ENCODE results near the gene PIGZ. TPM values are rescaled to one million over a fixed set of nuclear protein-coding genes. Genes with fewer than 3 reads are reported as not detected.
A peak's percentile ranks its signal among the peaks of the same experiment; 100 is the strongest.

The PIGZ gene
- 0.15 and 0.29 TPM in 2 replicates for total RNA-seq (2021)
- long read RNA-seq: 0 reads

- Mint-ChIP-seq H3K4me3 (peak within 1 kb of the TSS; percentile 52 to 80), H3K27ac (no peak within 1 kb of the TSS), H3K4me1 (peaks cover 3 to 13% of the 10 kb centered on the region in 2 experiments; a peak in 3 of 4 replicates), H3K27me3 (ENCODE audit: low read depth) (peaks cover 72% of the 10 kb centered on the region), H3K9me3 (peaks cover 11 to 17% of the 10 kb centered on the region in 2 experiments), H3K36me3 (ENCODE audit: insufficient read depth in 1 of 3, low read depth in 3 of 3) (peaks cover 0 to 8% (median 4%) of the 10 kb centered on the region in 3 experiments; a peak in 2 of 7 replicates)
- Histone ChIP-seq H2BK20ac (ENCODE audit: low read depth, low read length, poor library complexity, severe bottlenecking) (no peak within 1 kb of the TSS), H4K5ac (ENCODE audit: insufficient read length, low read depth, low read length) (no peak within 1 kb of the TSS), H3K4ac (ENCODE audit: low read depth, low read length) (no peak within 1 kb of the TSS), H2AFZ (ENCODE audit: low read length) (no peak within 1 kb of the TSS), H3K56ac (ENCODE audit: insufficient read length, low read depth, low read length) (no peak within 1 kb of the TSS), H3K18ac (ENCODE audit: insufficient read length, low read depth, low read length) (no peak within 1 kb of the TSS), H3K9me3 (ENCODE audit: control insufficient read depth, low read depth, low read length) (peaks cover 3% of the 10 kb centered on the region), H4K91ac (ENCODE audit: insufficient read length, low read depth, low read length) (no peak within 1 kb of the TSS), H3K27ac (ENCODE audit: insufficient read length, low read depth, low read length) (no peak within 1 kb of the TSS), H2BK120ac (ENCODE audit: low read depth, low read length, poor library complexity, severe bottlenecking) (no peak within 1 kb of the TSS), H2AK5ac (ENCODE audit: insufficient read length, low read length) (no peak within 1 kb of the TSS), H3K27me3 (ENCODE audit: insufficient read depth, low read length) (peaks cover 41% of the 10 kb centered on the region), H3T11ph (ENCODE audit: low read length) (no peak within 1 kb of the TSS), H3K79me1 (ENCODE audit: insufficient read depth, low read depth, low read length, poor library complexity, severe bottlenecking) (no peaks in the 10 kb centered on the region), H4K8ac (replicated peaks; ENCODE audit: insufficient read length, low read depth, low read length) (no peak within 1 kb of the TSS), H4K20me1 (ENCODE audit: control insufficient read depth, insufficient read depth, insufficient read length) (no peaks in the 10 kb centered on the region), H3K4me2 (ENCODE audit: insufficient read depth, insufficient read length, low read length) (peak within 1 kb of the TSS; percentile 7), H3K4me1 (ENCODE audit: insufficient read depth, low read length) (no peaks in the 10 kb centered on the region), H3K14ac (ENCODE audit: insufficient read depth, low read length) (no peak within 1 kb of the TSS), H3K79me2 (ENCODE audit: insufficient read depth, low read length) (no peaks in the 10 kb centered on the region), H2BK12ac (ENCODE audit: insufficient read length, low read depth, low read length) (no peak within 1 kb of the TSS), H3K23me2 (ENCODE audit: insufficient read length, low read depth, low read length, poor library complexity, severe bottlenecking) (no peaks in the 10 kb centered on the region), H2BK15ac (ENCODE audit: low read depth, low read length) (no peak within 1 kb of the TSS), H3K9ac (ENCODE audit: extremely low read depth, insufficient read length, low read length) (no peak within 1 kb of the TSS), H2BK5ac (ENCODE audit: insufficient read length, low read length) (no peak within 1 kb of the TSS), H3K23ac (ENCODE audit: insufficient read length, low read depth, low read length) (no peak within 1 kb of the TSS)
- WGBS (ENCODE audit: extremely low coverage, insufficient read length, low lambda C conversion rate): no CpG with 5 or more reads among the region's 98 CpGs
- no peak for TF ChIP-seq CTCF (conservative IDR thresholded peaks at IDR 0.05)
- no peak for DNase-seq
Measured at GRCh38 chr3:196968233-196969133, at the start of gene PIGZ. Gene PIGZ, minus strand, starts transcription at chr3:196968833. Its CDS starts 16,802 bp downstream, at chr3:196952031.
